GM18517 (cell line): ENCODE results near the gene CLRN2.
"Not testable (repeated sequence)": the region's sequence is repeated elsewhere in the genome, so short reads cannot be mapped to it uniquely, and the experiment has no call there.

ENCODE experiments used
- ATAC-seq: cut with Tn5 transposase; IDR thresholded peaks from one replicate; pipeline ENCODE4 v1.9.1; 2021; ENCODE audit warnings: mild to moderate bottlenecking, moderate library complexity; ENCODE audit not compliant: unreplicated experiment

Gene CLRN2

GRCh38 chr4:17544205-17544604, 29.2 kb downstream of the CLRN2 start:
- no peak for ATAC-seq

- no peak for ATAC-seq
Observed at GRCh38 chr4:17544831-17545234, 29.9 kb downstream of the CLRN2 start.

- ATAC-seq: no peak
Observed at GRCh38 chr4:17545374-17546140, 30.6 kb downstream of the CLRN2 start.

- no peak for ATAC-seq
Observed at GRCh38 chr4:17546222-17546621, 31.3 kb downstream of the CLRN2 start.

GRCh38 chr4:17546678-17547077, 31.7 kb downstream of the CLRN2 start:
- no peak for ATAC-seq

- ATAC-seq: no peak
Observed at GRCh38 chr4:17550549-17550948, 35.6 kb downstream of the CLRN2 start.

GRCh38 chr4:17552427-17552826, 37.5 kb downstream of the CLRN2 start:
- no peak for ATAC-seq

GRCh38 chr4:17554568-17554967, 39.6 kb downstream of the CLRN2 start:
- ATAC-seq: no peak

GRCh38 chr4:17556498-17556897, 41.5 kb downstream of the CLRN2 start:
- no peak for ATAC-seq

GRCh38 chr4:17557880-17558279, 42.9 kb downstream of the CLRN2 start:
- ATAC-seq: no peak

- ATAC-seq: no peak
Observed at GRCh38 chr4:17558941-17559708, 44.2 kb downstream of the CLRN2 start.

- no peak for ATAC-seq
Observed at GRCh38 chr4:17559709-17560048, 44.7 kb downstream of the CLRN2 start.

GRCh38 chr4:17560065-17560673, 45.2 kb downstream of the CLRN2 start:
- no peak for ATAC-seq

- ATAC-seq: no peak
Observed at GRCh38 chr4:17561195-17561909, 46.4 kb downstream of the CLRN2 start.

- ATAC-seq: no peak
Observed at GRCh38 chr4:17562157-17562556, 47.2 kb downstream of the CLRN2 start.

- ATAC-seq: no peak
Observed at GRCh38 chr4:17565846-17566245, 50.9 kb downstream of the CLRN2 start.

GRCh38 chr4:17567271-17567670, 52.3 kb downstream of the CLRN2 start:
- no peak for ATAC-seq

GRCh38 chr4:17574206-17574605, 59.2 kb downstream of the CLRN2 start:
- no peak for ATAC-seq

GRCh38 chr4:17575177-17575576, 60.2 kb downstream of the CLRN2 start:
- ATAC-seq: not testable (repeated sequence)
